ENCODE measurements around the gene HSPA4. TPM values are rescaled to one million over a fixed set of nuclear protein-coding genes. Genes with fewer than 3 reads are reported as not detected.

Gene HSPA4
- total and polyA plus RNA-seq, 2 of the 13 experiments (the other 11 are each of a cell fraction or from before 2014, with no cell fraction given), result 36.6 to 231 TPM

DNA sequence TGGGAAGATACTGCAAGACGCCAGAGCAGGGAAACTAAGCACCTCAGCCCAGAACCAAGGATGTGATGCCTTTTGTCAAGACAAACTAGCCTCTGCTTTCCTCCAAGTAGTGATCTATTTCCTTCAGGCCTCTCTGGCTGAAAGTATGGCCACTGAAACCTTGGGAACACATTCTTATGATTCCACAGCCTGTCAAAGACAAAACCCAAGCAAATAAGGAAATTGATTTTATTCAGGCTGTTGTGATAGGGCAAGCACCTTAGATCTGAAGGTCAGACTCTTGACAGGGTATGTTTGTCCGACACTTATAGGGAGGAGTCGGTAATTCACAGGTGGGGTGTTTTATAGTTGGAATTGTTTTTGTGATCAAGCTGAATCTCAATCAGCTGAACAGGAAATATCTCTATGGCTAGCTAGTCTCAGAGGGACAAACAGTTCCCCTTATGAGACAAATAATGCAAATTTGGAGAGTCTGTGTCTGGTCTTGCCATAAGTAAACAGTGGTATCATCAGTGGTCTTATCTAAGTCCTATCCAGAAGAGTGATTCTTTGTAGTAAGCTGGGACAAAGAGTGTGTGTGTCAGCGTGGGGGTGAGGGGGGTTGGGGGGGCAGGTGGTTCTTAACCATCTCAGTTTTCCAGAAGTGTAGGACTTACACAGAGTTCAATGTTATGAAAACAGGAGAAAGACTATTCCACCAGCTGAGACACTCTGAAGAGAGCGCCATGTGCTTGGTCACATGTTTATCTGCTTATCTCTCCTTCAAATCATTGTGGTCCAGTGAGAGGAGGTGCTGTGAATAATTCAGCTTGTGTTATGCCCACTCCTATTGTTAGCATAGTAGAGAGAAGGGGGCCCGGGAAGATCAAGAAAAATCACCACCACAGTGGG lies 18.7 kb upstream of the HSPA4 start (continued):
- TF ChIP-seq, protein P1, sequence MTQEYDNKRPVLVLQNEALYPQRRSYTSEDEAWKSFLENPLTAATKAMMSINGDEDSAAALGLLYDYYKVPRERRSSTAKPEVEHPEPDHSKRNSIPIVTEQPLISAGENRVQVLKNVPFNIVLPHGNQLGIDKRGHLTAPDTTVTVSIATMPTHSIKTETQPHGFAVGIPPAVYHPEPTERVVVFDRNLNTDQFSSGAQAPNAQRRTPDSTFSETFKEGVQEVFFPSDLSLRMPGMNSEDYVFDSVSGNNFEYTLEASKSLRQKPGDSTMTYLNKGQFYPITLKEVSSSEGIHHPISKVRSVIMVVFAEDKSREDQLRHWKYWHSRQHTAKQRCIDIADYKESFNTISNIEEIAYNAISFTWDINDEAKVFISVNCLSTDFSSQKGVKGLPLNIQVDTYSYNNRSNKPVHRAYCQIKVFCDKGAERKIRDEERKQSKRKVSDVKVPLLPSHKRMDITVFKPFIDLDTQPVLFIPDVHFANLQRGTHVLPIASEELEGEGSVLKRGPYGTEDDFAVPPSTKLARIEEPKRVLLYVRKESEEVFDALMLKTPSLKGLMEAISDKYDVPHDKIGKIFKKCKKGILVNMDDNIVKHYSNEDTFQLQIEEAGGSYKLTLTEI (CRISPR knock-in tag; conservative IDR thresholded peaks at IDR 0.05), result no peak
- TF ChIP-seq ZSCAN29 (CRISPR knock-in tag; conservative IDR thresholded peaks at IDR 0.05) (no peak), ZBTB20 (CRISPR knock-in tag; IDR thresholded peaks at IDR 0.05; ENCODE audit: borderline replicate concordance, low read depth) (no peak), KLF16 (CRISPR knock-in tag; IDR thresholded peaks at IDR 0.05) (no peak), NR2F6 (IDR thresholded peaks at IDR 0.05) (0 out of 2 replicates have a peak, but pooled peaks have one; percentile 40), NR2F6 (CRISPR knock-in tag; IDR thresholded peaks at IDR 0.05) (0 out of 2 replicates have a peak, but pooled peaks have one; percentile 9), ZBTB44 (CRISPR knock-in tag; IDR thresholded peaks at IDR 0.05) (no peak), HNRNPH1 (optimal IDR thresholded peaks at IDR 0.05; ENCODE audit: low read depth, low read length) (no peak), ZNF562 (CRISPR knock-in tag; IDR thresholded peaks at IDR 0.05; ENCODE audit: borderline replicate concordance) (no peak), GATAD1 (CRISPR knock-in tag; IDR thresholded peaks at IDR 0.05) (no peak), ZNF407 (CRISPR knock-in tag; IDR thresholded peaks at IDR 0.05; ENCODE audit: not compliant biosample characterization) (no peak), IRF2 (CRISPR knock-in tag; IDR thresholded peaks at IDR 0.05) (no peak), ZNF549 (CRISPR knock-in tag; IDR thresholded peaks at IDR 0.05) (no peak), CBFB (CRISPR knock-in tag; IDR thresholded peaks at IDR 0.05) (no peak), ZSCAN21 (CRISPR knock-in tag; IDR thresholded peaks at IDR 0.05; ENCODE audit: borderline replicate concordance) (no peak), ZNF816 (CRISPR knock-in tag; IDR thresholded peaks at IDR 0.05; ENCODE audit: borderline replicate concordance) (no peak), XRCC5 (optimal IDR thresholded peaks at IDR 0.05; ENCODE audit: low read length) (peak; percentile 24), FOXK1 (CRISPR knock-in tag; IDR thresholded peaks at IDR 0.05; ENCODE audit: borderline replicate concordance, low read depth) (no peak; the same call in 1 of the 2 replicates)
